ENCODE data around the gene DCX.

The DCX gene

GRCh38 chrX:111262086-111262485 lies 149.9 kb downstream of the DCX start:
- no peak overlapping the region for H3K27ac ChIP-seq
- TF ChIP-seq, protein P1, sequence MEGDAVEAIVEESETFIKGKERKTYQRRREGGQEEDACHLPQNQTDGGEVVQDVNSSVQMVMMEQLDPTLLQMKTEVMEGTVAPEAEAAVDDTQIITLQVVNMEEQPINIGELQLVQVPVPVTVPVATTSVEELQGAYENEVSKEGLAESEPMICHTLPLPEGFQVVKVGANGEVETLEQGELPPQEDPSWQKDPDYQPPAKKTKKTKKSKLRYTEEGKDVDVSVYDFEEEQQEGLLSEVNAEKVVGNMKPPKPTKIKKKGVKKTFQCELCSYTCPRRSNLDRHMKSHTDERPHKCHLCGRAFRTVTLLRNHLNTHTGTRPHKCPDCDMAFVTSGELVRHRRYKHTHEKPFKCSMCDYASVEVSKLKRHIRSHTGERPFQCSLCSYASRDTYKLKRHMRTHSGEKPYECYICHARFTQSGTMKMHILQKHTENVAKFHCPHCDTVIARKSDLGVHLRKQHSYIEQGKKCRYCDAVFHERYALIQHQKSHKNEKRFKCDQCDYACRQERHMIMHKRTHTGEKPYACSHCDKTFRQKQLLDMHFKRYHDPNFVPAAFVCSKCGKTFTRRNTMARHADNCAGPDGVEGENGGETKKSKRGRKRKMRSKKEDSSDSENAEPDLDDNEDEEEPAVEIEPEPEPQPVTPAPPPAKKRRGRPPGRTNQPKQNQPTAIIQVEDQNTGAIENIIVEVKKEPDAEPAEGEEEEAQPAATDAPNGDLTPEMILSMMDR (conservative IDR thresholded peaks at IDR 0.05), result no peak
- no peak for TF ChIP-seq ZFX (IDR thresholded peaks at IDR 0.05)

DNA sequence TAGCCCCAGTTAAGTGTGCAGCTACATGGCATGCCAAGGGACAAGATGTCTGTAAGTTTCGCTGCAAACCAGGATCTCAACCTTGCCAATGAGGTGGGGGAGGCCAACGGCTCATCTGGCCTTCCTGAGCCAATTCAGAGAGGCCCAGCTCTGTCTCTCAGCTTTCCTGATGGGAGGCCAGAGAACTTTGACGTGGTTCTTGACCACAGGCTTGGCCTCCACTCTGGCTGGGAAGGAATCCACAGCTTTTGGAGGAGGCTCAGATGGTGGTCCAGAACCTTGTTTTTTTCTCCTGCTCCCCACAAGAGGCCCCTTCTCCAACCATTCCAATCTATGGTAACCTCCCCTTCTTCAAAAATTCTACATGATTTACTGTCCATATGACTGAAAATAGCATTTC lies 151.5 kb downstream of the DCX start:
- TF ChIP-seq ZFX (IDR thresholded peaks at IDR 0.05), result no peak
- TF ChIP-seq, protein P1 (conservative IDR thresholded peaks at IDR 0.05), result no peak

GRCh38 chrX:111259559-111259958 lies 152.4 kb downstream of the DCX start:
- no peak overlapping the region for H3K27ac ChIP-seq
- no peak for TF ChIP-seq ZFX (IDR thresholded peaks at IDR 0.05)
- TF ChIP-seq, protein P1 (conservative IDR thresholded peaks at IDR 0.05), result no peak

More for the DNA sequence above, 151.5 kb downstream of the DCX start:
- no peak overlapping the region for H3K27ac ChIP-seq

- H3K27ac ChIP-seq, result no peak overlapping the region
- no peak for TF ChIP-seq ZFX (IDR thresholded peaks at IDR 0.05)
- TF ChIP-seq, protein P1 (conservative IDR thresholded peaks at IDR 0.05), result no peak
These were observed 154.3 kb downstream of the DCX start for GRCh38 chrX:111257733-111258132.

- TF ChIP-seq, protein P1 (conservative IDR thresholded peaks at IDR 0.05), result no peak
- no peak for TF ChIP-seq ZFX (IDR thresholded peaks at IDR 0.05)
- no peak overlapping the region for H3K27ac ChIP-seq
These were observed 156.9 kb downstream of the DCX start for GRCh38 chrX:111254896-111255693.

- TF ChIP-seq ZFX (IDR thresholded peaks at IDR 0.05), result no peak
- TF ChIP-seq, protein P1 (conservative IDR thresholded peaks at IDR 0.05), result peak; percentile 54
- no peak overlapping the region for H3K27ac ChIP-seq
These were observed 167.7 kb downstream of the DCX start for GRCh38 chrX:111244235-111244750.

Data from C4-2B (cell line).